ENCODE measurements around the gene ARHGEF40.
"Not testable (repeated sequence)": the region's sequence is repeated elsewhere in the genome, so short reads cannot be mapped to it uniquely, and the experiment has no call there.

The ARHGEF40 gene

GRCh38 chr14:21039585-21040369, 30.3 kb upstream of the ARHGEF40 start:
- peak; percentile 41 for DNase-seq (ENCODE audit: low spot score)

GRCh38 chr14:21040370-21040925, 29.7 kb upstream of the ARHGEF40 start:
- DNase-seq (ENCODE audit: low spot score), result no peak

- DNase-seq (ENCODE audit: low spot score), result not testable (repeated sequence)
Measured at GRCh38 chr14:21040941-21041340, 29.2 kb upstream of the ARHGEF40 start.

DNA sequence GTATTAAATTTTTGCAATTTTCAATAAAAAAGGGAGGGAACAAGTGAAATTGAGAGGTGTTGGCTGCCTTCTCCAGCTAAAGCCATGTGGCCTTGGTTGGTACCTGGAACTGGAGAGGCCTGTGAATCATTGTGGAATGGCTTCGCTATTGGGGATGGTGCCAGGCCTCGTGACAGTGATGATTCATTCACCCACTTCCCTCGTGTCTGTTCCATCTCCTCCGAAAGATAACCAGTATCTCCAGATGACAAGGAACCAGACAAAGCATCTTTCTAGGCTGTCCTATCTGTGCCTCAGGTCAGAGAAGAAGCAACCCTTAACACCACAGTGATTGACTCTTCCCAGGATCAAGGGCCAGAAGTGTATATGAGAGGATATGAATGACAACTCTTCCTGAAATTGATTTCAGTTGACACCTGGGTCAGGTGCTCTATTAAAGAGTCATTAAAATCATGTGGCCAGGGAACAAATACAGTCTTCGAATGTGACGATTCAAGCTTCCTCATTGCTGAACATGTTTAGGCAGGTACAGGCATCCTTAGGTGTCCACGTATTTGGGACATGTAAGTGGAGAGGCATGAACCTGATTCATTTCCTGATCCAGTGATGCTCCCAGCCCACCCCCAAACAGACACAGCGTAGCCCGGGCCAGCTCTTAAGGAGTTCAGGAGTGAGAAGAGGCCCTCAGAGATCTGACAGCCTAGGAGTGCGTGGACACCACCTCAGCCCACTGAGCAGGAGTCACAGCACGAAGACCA, 28.2 kb upstream of the ARHGEF40 start, which contains the start of gene RNASE7:
Gene RNASE7, plus strand, starts transcription at position 687 of the 758 bp plus-strand sequence. CDS start 631 bp downstream, outside the sequence.
- no peak for DNase-seq (ENCODE audit: low spot score)

- no peak for DNase-seq (ENCODE audit: low spot score)
Measured at GRCh38 chr14:21042918-21043317, 27.2 kb upstream of the ARHGEF40 start.

DNA sequence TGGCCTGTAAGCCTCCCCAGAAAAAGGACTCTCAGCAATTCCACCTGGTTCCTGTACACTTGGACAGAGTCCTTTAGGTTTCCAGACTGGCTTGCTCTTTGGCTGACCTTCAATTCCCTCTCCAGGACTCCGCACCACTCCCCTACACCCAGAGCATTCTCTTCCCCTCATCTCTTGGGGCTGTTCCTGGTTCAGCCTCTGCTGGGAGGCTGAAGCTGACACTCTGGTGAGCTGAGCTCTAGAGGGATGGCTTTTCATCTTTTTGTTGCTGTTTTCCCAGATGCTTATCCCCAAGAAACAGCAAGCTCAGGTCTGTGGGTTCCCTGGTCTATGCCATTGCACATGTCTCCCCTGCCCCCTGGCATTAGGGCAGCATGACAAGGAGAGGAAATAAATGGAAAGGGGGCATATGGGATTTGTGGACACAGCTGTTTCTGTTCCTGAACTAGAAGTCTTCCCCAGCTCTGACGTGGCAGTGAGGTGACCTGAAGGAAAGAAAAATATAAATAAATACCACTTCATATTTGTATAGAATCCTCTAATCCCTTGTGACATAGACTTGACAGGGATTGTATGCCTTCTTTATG, 26.6 kb upstream of the ARHGEF40 start:
- no peak for DNase-seq (ENCODE audit: low spot score)

GRCh38 chr14:21043974-21044618, 26.0 kb upstream of the ARHGEF40 start:
- DNase-seq (ENCODE audit: low spot score), result no peak

GRCh38 chr14:21047378-21047781, 22.7 kb upstream of the ARHGEF40 start:
- no peak for DNase-seq (ENCODE audit: low spot score)

- DNase-seq (ENCODE audit: low spot score), result no peak
Measured at GRCh38 chr14:21048638-21049037, 21.5 kb upstream of the ARHGEF40 start.

DNA sequence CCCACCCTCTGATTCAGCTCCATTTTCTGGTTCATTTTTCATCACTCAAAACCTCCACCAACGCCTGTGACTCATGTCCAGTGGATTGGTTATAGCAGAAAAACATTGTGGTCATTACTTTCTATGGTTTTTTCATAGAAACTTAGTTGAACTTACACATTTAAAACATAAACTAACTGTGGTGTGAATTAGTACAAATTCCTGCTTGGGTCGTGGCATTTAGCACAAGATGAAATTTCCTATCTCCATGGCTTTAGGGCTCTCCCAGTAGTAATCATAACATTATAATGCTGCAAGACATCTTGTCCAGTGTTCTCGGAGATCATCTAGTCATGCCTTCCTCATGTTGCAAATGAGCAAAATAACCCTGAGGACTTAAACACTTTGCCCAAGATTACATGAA, 20.8 kb upstream of the ARHGEF40 start:
- DNase-seq (ENCODE audit: low spot score), result no peak

GRCh38 chr14:21050597-21050996, 19.5 kb upstream of the ARHGEF40 start:
- DNase-seq (ENCODE audit: low spot score), result no peak

GRCh38 chr14:21053184-21054122, 16.7 kb upstream of the ARHGEF40 start:
- DNase-seq (ENCODE audit: low spot score), result no peak

DNA sequence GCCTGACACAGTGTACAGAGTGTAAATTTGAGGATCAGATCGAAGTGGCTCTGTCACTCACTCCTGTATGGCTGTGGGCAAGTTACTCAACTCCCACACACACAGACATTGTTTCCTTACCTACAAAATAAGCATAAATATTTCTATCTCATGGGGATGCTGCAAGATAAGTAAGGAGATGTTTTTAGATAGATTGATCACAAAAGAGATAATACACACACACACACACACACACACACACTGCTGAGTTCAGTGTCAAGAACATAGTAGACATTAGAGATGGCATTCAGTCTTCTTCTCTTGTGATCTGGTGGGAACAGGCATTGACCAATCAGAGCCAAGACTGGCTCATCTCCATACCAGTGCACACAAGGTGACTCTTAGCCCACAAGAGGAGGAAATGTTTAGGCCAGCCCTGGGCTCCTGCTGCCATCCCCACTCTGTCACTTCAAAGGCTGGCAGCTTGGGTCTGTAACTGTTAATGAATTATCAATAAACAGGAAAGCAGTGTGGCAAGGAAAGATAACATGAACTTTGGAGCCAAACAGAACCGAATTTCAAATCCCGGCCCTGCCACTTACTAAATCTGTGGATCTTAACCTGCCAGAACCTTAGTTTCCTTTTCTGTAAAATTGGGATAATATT, 15.9 kb upstream of the ARHGEF40 start:
- DNase-seq (ENCODE audit: low spot score), result no peak

- DNase-seq (ENCODE audit: low spot score), result no peak
Measured at GRCh38 chr14:21054768-21055145, 15.3 kb upstream of the ARHGEF40 start.

- no peak for DNase-seq (ENCODE audit: low spot score)
Measured at GRCh38 chr14:21055432-21056117, 14.5 kb upstream of the ARHGEF40 start.

- no peak for DNase-seq (ENCODE audit: low spot score)
Measured at GRCh38 chr14:21056520-21057163, 13.5 kb upstream of the ARHGEF40 start.

DNA sequence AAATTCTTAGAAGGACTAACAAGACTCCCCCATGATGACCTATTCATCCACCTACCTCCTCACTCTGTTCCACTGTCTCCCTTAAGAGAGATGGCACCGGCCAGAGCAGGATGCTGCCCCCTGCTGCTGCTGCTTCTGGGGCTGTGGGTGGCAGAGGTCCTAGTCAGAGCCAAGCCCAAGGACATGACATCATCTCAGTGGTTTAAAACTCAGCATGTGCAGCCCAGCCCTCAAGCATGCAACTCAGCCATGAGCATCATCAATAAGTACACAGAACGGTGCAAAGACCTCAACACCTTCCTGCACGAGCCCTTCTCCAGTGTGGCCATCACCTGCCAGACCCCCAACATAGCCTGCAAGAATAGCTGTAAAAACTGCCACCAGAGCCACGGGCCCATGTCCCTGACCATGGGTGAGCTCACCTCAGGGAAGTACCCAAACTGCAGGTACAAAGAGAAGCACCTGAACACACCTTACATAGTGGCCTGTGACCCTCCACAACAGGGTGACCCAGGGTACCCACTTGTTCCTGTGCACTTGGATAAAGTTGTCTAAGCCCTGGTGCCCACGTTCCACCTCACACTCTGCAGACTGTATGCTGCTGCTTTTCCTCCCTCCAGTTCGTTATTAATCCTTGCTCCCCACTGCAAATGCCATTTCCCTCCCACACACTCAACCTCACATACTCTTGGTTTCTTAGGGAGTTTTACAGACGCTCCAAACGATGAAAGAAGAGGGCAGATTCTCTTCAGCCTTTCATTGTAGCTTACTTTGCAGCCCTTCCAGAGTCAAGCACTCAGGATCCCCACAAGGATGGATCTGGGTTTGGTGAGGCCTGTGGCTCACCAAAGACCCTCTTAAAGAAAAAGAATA, 12.1 kb upstream of the ARHGEF40 start, which contains the start of gene RNASE8:
Gene RNASE8, plus strand, starts transcription at position 20 of the 873 bp plus-strand sequence. Its CDS starts 71 bp downstream, at position 91.
- no peak for DNase-seq (ENCODE audit: low spot score)

GRCh38 chr14:21058903-21059302, 11.2 kb upstream of the ARHGEF40 start:
- no peak for DNase-seq (ENCODE audit: low spot score)

Data from CD4-positive, alpha-beta T cell treated with Interleukin-6 at 100 ng/mL for 8 hours (primary cell).